Measurements from ENCODE around the gene PIK3R4. TPM values are rescaled to one million over a fixed set of nuclear protein-coding genes. Genes with fewer than 3 reads are reported as not detected.
A peak's percentile ranks its signal among the peaks of the same experiment; 100 is the strongest.

PIK3R4 gene
- total RNA-seq, 6 donors from 2014 or later, result 24.6 to 44.2 (median 33.4) TPM

GRCh38 chr3:130773366-130773765, 26.7 kb upstream of the PIK3R4 start:
- Histone ChIP-seq H3K4me3 (no peak overlapping the region), H3K27ac (no peak overlapping the region), H3K36me3 (no peaks in the 10 kb centered on the region), H3K4me1 (no peaks in the 10 kb centered on the region), H3K27me3 (no peaks in the 10 kb centered on the region), H3K9me3 (no peaks in the 10 kb centered on the region)
- no peak for DNase-seq
- TF ChIP-seq CTCF (IDR thresholded peaks at IDR 0.05) (no peak), POLR2A (IDR thresholded peaks at IDR 0.05) (no peak), POLR2AphosphoS5 (IDR thresholded peaks at IDR 0.05) (no peak), EP300 (IDR thresholded peaks at IDR 0.05) (no peak)
- no peak for ATAC-seq (ENCODE audit: low FRiP score in 2 of 2)
- WGBS, 2 donors, result 76 to 83% methylated on average over 3 of the region's 3 CpGs

GRCh38 chr3:130772129-130772528, 25.5 kb upstream of the PIK3R4 start:
- Histone ChIP-seq H3K4me3 (no peak overlapping the region), H3K9me3 (no peaks in the 10 kb centered on the region), H3K27ac (no peak overlapping the region), H3K36me3 (no peaks in the 10 kb centered on the region), H3K4me1 (no peaks in the 10 kb centered on the region), H3K27me3 (no peaks in the 10 kb centered on the region)
- no peak for TF ChIP-seq POLR2AphosphoS5 (IDR thresholded peaks at IDR 0.05)
- TF ChIP-seq CTCF (IDR thresholded peaks at IDR 0.05), result no peak
- no peak for TF ChIP-seq POLR2A (IDR thresholded peaks at IDR 0.05)
- no peak for TF ChIP-seq EP300 (IDR thresholded peaks at IDR 0.05)
- DNase-seq (no peak), ATAC-seq (ENCODE audit: low FRiP score in 2 of 2) (no peak)

GRCh38 chr3:130770644-130771043, 24.0 kb upstream of the PIK3R4 start:
- ATAC-seq (ENCODE audit: low FRiP score in 2 of 2) (peak in 1 of 2 donors; percentile 19), DNase-seq (no peak)

GRCh38 chr3:130761730-130762311, 15.2 kb upstream of the PIK3R4 start:
- ATAC-seq (ENCODE audit: low FRiP score in 2 of 2) (no peak), DNase-seq (peak in 1 of 2 donors; percentile 56)
- H3K4me3 ChIP-seq, result no peak overlapping the region
- 67 to 68% methylated on average over 7 to 9 of the region's 9 CpGs for WGBS, 2 donors
- no peaks in the 10 kb centered on the region for H3K36me3 ChIP-seq
- no peaks in the 10 kb centered on the region for H3K4me1 ChIP-seq
- TF ChIP-seq POLR2AphosphoS5 (IDR thresholded peaks at IDR 0.05) (no peak), CTCF (IDR thresholded peaks at IDR 0.05) (no peak), POLR2A (IDR thresholded peaks at IDR 0.05) (no peak), EP300 (IDR thresholded peaks at IDR 0.05) (no peak)
- H3K27ac ChIP-seq, result no peak overlapping the region
- no peaks in the 10 kb centered on the region for H3K27me3 ChIP-seq
- no peaks in the 10 kb centered on the region for H3K9me3 ChIP-seq

More at GRCh38 chr3:130770644-130771043, 24.0 kb upstream of the PIK3R4 start:
- 79 to 94% methylated on average over 2 of the region's 2 CpGs for WGBS, 2 donors
- no peak overlapping the region for H3K4me3 ChIP-seq
- TF ChIP-seq EP300 (IDR thresholded peaks at IDR 0.05) (no peak), POLR2AphosphoS5 (IDR thresholded peaks at IDR 0.05) (no peak), POLR2A (IDR thresholded peaks at IDR 0.05) (no peak), CTCF (IDR thresholded peaks at IDR 0.05) (no peak)
- no peak overlapping the region for H3K27ac ChIP-seq
- H3K27me3 ChIP-seq, result no peaks in the 10 kb centered on the region
- H3K36me3 ChIP-seq, result no peaks in the 10 kb centered on the region
- no peaks in the 10 kb centered on the region for H3K9me3 ChIP-seq
- no peaks in the 10 kb centered on the region for H3K4me1 ChIP-seq

GRCh38 chr3:130760922-130761321, 14.3 kb upstream of the PIK3R4 start:
- Histone ChIP-seq H3K4me1 (no peaks in the 10 kb centered on the region), H3K27me3 (no peaks in the 10 kb centered on the region), H3K36me3 (no peaks in the 10 kb centered on the region), H3K4me3 (no peak overlapping the region), H3K27ac (no peak overlapping the region), H3K9me3 (no peaks in the 10 kb centered on the region)
- TF ChIP-seq EP300 (IDR thresholded peaks at IDR 0.05) (no peak), POLR2AphosphoS5 (IDR thresholded peaks at IDR 0.05) (no peak), CTCF (IDR thresholded peaks at IDR 0.05) (no peak), POLR2A (IDR thresholded peaks at IDR 0.05) (no peak)
- DNase-seq (no peak), ATAC-seq (ENCODE audit: low FRiP score in 2 of 2) (no peak)
- WGBS, 2 donors, result 64 to 73% methylated on average over 1 of the region's 1 CpG
